OCI-LY1 (cell line): Measurements from ENCODE around the gene GARRE1.

Experiments
- EZH2 ChIP-seq: fragments of 200-600 bp; sonication (generic), shearing (Covaris generic); IDR thresholded peaks from 2 replicates; pipeline ENCODE4 v1.8.0; 2017; ENCODE audit warnings: borderline replicate concordance, mixed run types, mild to moderate bottlenecking, antibody characterized with exemption, low read length, moderate library complexity, mixed read lengths
- TF ChIP-seq, protein P1 (sequence below): fragments of 200-600 bp; sonication (generic), shearing (Covaris generic); IDR thresholded peaks from 2 replicates; pipeline ENCODE4 v1.5.1; 2017; ENCODE audit warnings: mild to moderate bottlenecking, antibody characterized with exemption, low read length, moderate library complexity, mixed read lengths

- TF ChIP-seq, protein P1, sequence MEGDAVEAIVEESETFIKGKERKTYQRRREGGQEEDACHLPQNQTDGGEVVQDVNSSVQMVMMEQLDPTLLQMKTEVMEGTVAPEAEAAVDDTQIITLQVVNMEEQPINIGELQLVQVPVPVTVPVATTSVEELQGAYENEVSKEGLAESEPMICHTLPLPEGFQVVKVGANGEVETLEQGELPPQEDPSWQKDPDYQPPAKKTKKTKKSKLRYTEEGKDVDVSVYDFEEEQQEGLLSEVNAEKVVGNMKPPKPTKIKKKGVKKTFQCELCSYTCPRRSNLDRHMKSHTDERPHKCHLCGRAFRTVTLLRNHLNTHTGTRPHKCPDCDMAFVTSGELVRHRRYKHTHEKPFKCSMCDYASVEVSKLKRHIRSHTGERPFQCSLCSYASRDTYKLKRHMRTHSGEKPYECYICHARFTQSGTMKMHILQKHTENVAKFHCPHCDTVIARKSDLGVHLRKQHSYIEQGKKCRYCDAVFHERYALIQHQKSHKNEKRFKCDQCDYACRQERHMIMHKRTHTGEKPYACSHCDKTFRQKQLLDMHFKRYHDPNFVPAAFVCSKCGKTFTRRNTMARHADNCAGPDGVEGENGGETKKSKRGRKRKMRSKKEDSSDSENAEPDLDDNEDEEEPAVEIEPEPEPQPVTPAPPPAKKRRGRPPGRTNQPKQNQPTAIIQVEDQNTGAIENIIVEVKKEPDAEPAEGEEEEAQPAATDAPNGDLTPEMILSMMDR: no peak
- no peak for TF ChIP-seq EZH2
Observed at GRCh38 chr19:34246340-34246739, 8.0 kb upstream of the GARRE1 start.
